GM12873 (cell line): ENCODE results near the gene PARL.

ENCODE experiments used
- TF ChIP-seq, protein P1 (sequence below): IDR thresholded peaks from 2 replicates; pipeline ENCODE4 v1.5.1; 2012; ENCODE audit warnings: low read depth, mild to moderate bottlenecking, moderate library complexity, low read length, control low read depth; ENCODE audit not compliant: insufficient read depth; ENCODE audit errors: missing control alignments

PARL gene

DNA sequence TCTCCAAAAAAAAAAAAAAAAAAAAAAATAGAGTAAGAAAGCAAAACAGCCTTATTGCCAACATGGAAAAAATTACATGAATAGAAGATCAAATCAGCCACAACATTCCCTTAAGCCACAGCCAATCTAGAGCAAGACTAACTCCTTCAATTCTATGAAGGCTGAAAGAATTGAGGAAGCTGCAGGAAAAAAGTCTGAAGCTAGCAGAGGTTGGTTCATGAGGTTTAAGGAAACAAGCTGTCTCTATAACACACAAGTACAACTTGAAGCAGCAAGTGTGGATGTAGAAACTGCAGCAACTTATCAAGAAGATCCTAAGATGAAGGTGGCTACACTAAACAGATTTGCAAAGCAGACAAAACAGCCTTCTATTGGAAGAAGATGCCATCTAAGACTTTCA is 9.3 kb downstream of the PARL start:
- TF ChIP-seq, protein P1, sequence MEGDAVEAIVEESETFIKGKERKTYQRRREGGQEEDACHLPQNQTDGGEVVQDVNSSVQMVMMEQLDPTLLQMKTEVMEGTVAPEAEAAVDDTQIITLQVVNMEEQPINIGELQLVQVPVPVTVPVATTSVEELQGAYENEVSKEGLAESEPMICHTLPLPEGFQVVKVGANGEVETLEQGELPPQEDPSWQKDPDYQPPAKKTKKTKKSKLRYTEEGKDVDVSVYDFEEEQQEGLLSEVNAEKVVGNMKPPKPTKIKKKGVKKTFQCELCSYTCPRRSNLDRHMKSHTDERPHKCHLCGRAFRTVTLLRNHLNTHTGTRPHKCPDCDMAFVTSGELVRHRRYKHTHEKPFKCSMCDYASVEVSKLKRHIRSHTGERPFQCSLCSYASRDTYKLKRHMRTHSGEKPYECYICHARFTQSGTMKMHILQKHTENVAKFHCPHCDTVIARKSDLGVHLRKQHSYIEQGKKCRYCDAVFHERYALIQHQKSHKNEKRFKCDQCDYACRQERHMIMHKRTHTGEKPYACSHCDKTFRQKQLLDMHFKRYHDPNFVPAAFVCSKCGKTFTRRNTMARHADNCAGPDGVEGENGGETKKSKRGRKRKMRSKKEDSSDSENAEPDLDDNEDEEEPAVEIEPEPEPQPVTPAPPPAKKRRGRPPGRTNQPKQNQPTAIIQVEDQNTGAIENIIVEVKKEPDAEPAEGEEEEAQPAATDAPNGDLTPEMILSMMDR = no peak

DNA sequence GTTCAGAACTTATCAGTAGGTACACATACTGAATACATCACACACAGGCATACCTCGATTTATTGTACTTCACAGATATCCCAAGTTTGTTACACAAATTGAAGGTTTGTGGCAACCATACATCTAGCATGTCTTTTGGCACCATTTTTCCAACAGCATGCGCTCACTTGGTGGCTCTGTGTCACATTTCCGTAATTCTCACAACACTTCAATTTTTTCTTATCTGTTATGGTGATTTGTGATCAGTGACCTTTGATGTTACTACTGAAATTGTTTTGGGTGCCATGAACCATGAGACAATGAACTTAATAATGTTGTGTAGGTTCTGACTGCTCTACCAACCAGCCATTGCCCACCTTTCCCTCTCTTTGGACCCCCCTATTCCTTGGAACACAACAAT is 10.8 kb downstream of the PARL start:
- TF ChIP-seq, protein P1 = no peak

DNA sequence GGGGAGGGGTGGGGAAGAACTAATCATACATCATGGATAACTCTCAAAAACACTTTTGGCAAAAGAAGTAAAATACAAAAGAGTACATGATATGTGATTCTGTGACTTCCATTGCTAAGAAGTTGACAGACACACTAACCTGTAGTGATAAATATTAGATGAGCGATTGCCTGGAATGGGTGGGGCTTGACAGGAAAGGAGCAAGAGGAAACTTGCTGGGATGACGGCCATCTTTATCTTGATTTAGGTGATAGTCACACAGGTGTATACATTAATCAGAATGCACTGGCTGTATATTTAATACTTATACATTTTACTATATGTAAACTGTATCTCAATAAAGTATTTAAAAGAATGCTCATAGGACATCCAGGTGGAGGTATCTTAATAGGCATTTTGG is 13.1 kb downstream of the PARL start:
- TF ChIP-seq, protein P1 = no peak

DNA sequence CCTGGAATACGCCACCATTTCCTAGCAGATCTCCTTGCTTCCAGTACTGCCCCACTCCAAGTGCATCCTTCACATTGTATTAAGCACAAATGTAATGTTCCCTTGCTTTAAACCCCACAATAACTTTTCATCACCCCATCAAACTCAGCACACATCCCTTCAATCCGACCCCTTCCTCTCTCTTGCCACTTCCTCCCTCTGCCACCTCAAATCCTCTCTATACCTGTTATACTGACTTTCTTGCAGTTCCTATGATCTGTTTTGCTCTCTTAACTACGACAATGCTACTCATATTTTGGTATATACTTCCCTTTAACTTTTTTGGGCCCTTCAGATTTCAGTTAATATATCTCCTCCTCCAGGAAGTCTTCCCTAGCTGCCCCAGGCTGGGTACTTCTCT is 14.1 kb downstream of the PARL start:
- TF ChIP-seq, protein P1 = no peak

DNA sequence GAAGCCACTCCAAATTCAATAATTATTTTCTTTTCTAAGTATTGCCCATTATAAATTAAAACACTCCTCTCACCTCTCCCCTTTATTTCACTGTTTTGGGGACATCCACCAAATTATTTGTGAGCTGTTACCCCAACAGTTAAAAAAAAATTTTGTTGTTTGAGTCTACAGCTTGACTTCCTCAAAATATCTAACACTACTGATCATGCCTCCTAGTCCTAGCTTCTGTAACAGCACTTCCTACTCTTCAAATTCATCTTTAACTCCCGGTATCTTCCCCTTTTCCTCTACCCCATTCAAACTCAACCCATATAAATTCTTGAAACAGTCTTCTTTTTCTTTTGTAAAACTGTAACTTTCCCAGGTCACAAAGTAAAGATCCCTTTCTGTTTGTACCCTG is 15.9 kb downstream of the PARL start:
- TF ChIP-seq, protein P1 = no peak

DNA sequence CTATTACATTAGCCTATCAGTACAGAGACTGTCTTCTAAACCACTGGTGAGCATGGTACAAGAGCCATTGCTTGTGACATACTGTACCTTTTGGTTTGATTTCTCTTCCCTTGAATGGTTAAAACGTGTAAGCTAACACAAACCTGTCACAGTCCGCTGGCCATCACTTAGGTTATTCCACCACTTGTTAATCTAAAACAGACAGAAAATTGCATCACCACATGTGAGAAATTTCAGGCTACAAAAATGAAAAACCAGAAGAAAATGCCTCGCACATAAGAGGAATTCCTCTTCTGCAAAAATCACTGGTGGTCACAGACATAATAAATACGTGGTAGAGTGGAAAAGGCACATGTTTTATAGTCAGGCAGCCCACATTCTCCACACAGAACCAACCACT is 22.1 kb downstream of the PARL start:
- TF ChIP-seq, protein P1 = no peak

DNA sequence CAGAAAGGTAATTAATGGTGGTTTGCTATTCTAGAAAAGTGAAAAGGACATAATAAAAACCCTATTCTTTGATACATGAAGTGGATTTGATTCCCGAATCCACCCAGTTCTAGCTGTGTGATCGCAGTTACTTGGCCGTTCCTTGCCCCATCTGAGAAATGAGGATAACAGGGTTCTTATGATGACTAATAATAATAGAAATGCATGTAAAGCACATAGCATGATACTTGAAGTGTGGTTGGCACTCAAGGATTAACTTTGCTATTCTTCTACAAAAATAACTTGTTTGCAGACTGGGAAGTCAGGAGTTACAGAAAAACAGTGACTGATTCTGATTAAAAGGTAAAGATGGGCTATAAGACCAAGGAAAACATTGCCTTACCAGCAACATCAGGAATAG is 26.8 kb downstream of the PARL start:
- TF ChIP-seq, protein P1 = no peak
